ENCODE results near the gene SLX4IP. TPM values are rescaled to one million over a fixed set of nuclear protein-coding genes. Genes with fewer than 3 reads are reported as not detected.

SLX4IP gene
- total RNA-seq, 1 donor from 2014 or later = 3.1 TPM

DNA sequence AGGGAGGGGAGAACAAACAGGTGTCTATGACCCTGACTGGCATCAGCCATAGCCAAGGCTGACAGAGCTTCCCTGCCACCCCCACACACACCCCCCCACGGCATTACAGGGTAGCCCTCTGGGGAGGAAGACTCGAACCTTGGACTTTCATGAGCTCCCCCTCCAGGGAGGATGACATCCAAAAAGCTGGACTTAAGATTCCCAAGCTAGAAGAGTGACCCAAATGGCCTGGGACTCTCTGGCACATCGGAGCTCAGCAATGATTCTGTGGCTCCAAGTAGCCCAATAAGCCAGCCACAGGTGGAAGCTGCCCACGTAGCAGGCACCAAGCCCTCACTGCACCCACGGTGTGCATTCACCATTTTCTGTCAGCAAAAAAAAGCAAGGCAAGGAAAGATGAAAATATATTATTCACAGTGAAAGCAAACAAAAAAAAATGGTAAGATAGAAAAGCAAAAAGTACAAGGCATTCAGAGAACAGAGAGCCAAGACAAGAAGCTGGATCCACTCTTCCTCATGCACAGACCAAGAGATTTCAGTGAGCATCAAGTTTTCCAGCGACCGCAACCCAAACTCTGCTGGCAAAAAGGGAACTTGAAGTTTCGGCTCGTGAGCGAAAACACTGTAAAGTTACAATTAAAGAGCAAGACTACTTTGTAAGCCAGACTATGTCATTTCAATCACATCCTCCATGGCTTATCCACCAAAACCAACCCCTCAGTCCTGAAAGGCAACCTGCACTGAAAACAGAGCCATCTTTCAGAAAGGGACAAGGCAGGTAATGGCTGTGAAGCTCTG lies 227.8 kb downstream of the SLX4IP start:
- intact Hi-C loops (cut with micrococcal nuclease) = no loop called here
- peaks cover 61% of the 10 kb centered on the region for H3K36me3 ChIP-seq
- H3K4me1 ChIP-seq = peaks cover 96% of the 10 kb centered on the region

DNA sequence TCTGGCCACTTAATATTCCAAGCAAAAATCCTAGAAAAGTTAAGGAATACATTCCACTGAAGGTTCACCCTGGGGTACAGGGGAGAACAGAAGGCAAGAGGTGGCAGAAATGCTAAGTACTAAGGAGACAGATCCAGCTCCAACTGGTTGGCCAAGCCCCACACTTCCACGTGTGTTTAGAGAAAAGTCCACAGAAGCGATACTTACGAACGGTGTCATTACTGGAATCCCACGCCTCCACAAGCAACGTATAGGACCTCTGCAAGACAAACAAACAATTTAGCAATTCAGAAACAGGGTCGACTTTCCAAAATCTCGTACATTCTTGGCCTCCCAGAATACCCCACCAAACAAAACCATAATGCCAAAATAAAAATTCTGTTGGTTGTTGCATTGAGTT lies 228.7 kb downstream of the SLX4IP start:
- H3K4me1 ChIP-seq = peaks cover 96% of the 10 kb centered on the region
- DNase-seq = no peak
- no peaks in the 10 kb centered on the region for H3K9me3 ChIP-seq (replicated peaks)
- H3K36me3 ChIP-seq = peaks cover 61% of the 10 kb centered on the region
- no peak overlapping the region for H3K4me3 ChIP-seq
- H3K27ac ChIP-seq (replicated peaks) = peak overlapping the region; percentile 19
- intact Hi-C loops (cut with micrococcal nuclease) = no loop called here
- TF ChIP-seq CTCF (IDR thresholded peaks at IDR 0.05; ENCODE audit: borderline replicate concordance) = no peak
- H3K27me3 ChIP-seq (ENCODE audit: low read depth) = no peaks in the 10 kb centered on the region

More for the DNA sequence above, 227.8 kb downstream of the SLX4IP start:
- H3K4me3 ChIP-seq = no peak overlapping the region
- DNase-seq = no peak
- no peaks in the 10 kb centered on the region for H3K27me3 ChIP-seq (ENCODE audit: low read depth)
- H3K27ac ChIP-seq (replicated peaks) = peak overlapping the region; percentile 31
- H3K9me3 ChIP-seq (replicated peaks) = no peaks in the 10 kb centered on the region
- TF ChIP-seq CTCF (IDR thresholded peaks at IDR 0.05; ENCODE audit: borderline replicate concordance) = no peak

GRCh38 chr20:10665027-10665561 lies 230.0 kb downstream of the SLX4IP start:
- intact Hi-C loops (cut with micrococcal nuclease) = no loop called here
- peaks cover 96% of the 10 kb centered on the region for H3K4me1 ChIP-seq
- H3K4me3 ChIP-seq = peak overlapping the region; percentile 94
- no peak for TF ChIP-seq CTCF (IDR thresholded peaks at IDR 0.05; ENCODE audit: borderline replicate concordance)
- no peaks in the 10 kb centered on the region for H3K27me3 ChIP-seq (ENCODE audit: low read depth)
- H3K36me3 ChIP-seq = peaks cover 61% of the 10 kb centered on the region
- no peak for DNase-seq
- H3K9me3 ChIP-seq (replicated peaks) = no peaks in the 10 kb centered on the region
- H3K27ac ChIP-seq (replicated peaks) = peak overlapping the region; percentile 73

- no peak for TF ChIP-seq CTCF (IDR thresholded peaks at IDR 0.05; ENCODE audit: borderline replicate concordance)
- intact Hi-C loops (cut with micrococcal nuclease) = no loop called here
Observed at GRCh38 chr20:10665791-10666190, 230.7 kb downstream of the SLX4IP start.

DNA sequence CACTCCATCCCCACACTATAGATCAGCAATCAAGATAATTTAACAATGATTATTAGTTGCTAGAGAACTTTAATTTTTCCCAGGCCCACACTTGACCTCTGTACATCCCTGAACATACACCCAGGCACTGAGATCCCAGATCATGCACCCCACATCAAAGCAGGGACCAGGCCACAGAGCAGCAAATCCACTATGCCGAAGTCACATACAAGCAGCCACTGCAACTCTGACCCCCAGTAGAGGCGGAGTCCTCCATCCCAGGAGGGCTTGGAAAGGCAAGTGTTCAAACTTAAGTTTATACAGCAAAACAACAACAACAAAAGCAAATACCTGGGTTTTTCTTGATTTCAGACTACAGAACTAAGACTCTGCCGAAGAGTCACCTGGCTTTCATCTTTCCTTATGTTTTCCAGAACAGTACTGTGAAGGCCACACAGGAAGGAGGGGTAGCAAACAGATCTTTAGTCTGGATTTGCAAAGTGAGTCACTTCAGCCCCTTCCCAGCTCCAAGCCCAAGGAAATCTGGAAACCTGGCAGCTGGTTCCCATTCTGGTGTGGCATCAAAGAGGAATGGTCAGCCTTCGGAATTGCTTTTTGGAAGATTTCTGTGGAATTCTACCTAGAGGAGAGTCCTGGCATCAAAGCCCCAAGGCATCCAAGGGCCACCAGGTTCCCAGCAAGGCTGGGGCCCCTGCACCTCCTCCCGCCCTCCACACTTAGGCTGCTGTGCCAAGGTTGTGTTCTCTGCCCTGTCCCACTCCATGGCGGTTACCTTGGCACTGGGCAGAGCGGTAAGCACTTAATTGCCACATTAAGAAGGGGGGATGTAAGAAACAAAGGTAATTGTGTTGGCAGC lies 231.3 kb downstream of the SLX4IP start:
- intact Hi-C loops (cut with micrococcal nuclease) = no loop called here
- Histone ChIP-seq H3K36me3 (peaks cover 54% of the 10 kb centered on the region), H3K27ac (replicated peaks) (peak overlapping the region; percentile 73), H3K9me3 (replicated peaks) (no peaks in the 10 kb centered on the region), H3K4me1 (peaks cover 96% of the 10 kb centered on the region), H3K27me3 (ENCODE audit: low read depth) (no peaks in the 10 kb centered on the region), H3K4me3 (peak overlapping the region; percentile 94)
- no peak for DNase-seq
- no peak for TF ChIP-seq CTCF (IDR thresholded peaks at IDR 0.05; ENCODE audit: borderline replicate concordance)

More at GRCh38 chr20:10665791-10666190, 230.7 kb downstream of the SLX4IP start:
- Histone ChIP-seq H3K4me1 (peaks cover 96% of the 10 kb centered on the region), H3K9me3 (replicated peaks) (no peaks in the 10 kb centered on the region), H3K36me3 (peaks cover 57% of the 10 kb centered on the region), H3K27ac (replicated peaks) (peak overlapping the region; percentile 73), H3K4me3 (peak overlapping the region; percentile 94), H3K27me3 (ENCODE audit: low read depth) (no peaks in the 10 kb centered on the region)
- no peak for DNase-seq

Data from left ventricle myocardium inferior (tissue), 1 donor.